MM.1S (cell line): Measurements from ENCODE around the gene POLR2F.

Experiments
- DNase-seq: peaks from one replicate; pipeline ENCODE4 v3.0.0-alpha.2; 2015
- H2AFZ ChIP-seq: fragments of 300-600 bp; sonication (generic); 2 replicates; pipeline ENCODE4 v1.6.0; 2016; ENCODE audit warnings: antibody characterized with exemption, low read length
- H3F3A ChIP-seq: fragments of 300-600 bp; sonication (generic); 2 replicates; pipeline ENCODE4 v1.6.1; 2016; ENCODE audit warnings: mild to moderate bottlenecking, antibody characterized with exemption, low read length, moderate library complexity, mixed read lengths; ENCODE audit not compliant: insufficient read depth
- H3K27ac ChIP-seq: fragments of 300-600 bp; sonication (generic); 2 replicates; pipeline ENCODE4 v1.5.1; 2016; ENCODE audit warnings: mild to moderate bottlenecking, low read length
- H3K27me3 ChIP-seq: fragments of 300-600 bp; sonication (generic); replicated peaks from 2 replicates; pipeline ENCODE4 v1.6.0; 2016; ENCODE audit warnings: low read length; ENCODE audit not compliant: insufficient read depth
- H3K36me3 ChIP-seq: fragments of 300-600 bp; sonication (generic); replicated peaks from 2 replicates; pipeline ENCODE4 v1.6.1; 2016; ENCODE audit warnings: mild to moderate bottlenecking, low read length, mixed read lengths; ENCODE audit not compliant: insufficient read depth
- H3K4me1 ChIP-seq: fragments of 300-600 bp; sonication (generic); 2 replicates; pipeline ENCODE4 v1.6.1; 2016; ENCODE audit warnings: low read length, mixed read lengths
- H3K4me2 ChIP-seq: fragments of 300-600 bp; sonication (generic); 2 replicates; pipeline ENCODE4 v1.6.0; 2016; ENCODE audit warnings: low read depth, low read length
- H3K4me3 ChIP-seq: fragments of 300-600 bp; sonication (generic); 2 replicates; pipeline ENCODE4 v1.5.1; 2016; ENCODE audit warnings: low read length, mixed read lengths
- H3K79me2 ChIP-seq: fragments of 300-600 bp; sonication (generic); 2 replicates; pipeline ENCODE4 v1.6.1; 2016; ENCODE audit warnings: mixed run types, low read length, mixed read lengths
- H3K9ac ChIP-seq: fragments of 300-600 bp; sonication (generic); 2 replicates; pipeline ENCODE4 v1.6.1; 2016; ENCODE audit warnings: low read length, mixed read lengths
- H3K9me2 ChIP-seq: fragments of 300-600 bp; sonication (generic); replicated peaks from 2 replicates; pipeline ENCODE4 v1.6.1; 2016; ENCODE audit warnings: mild to moderate bottlenecking, low read length, mixed read lengths; ENCODE audit not compliant: insufficient read depth
- H3K9me3 ChIP-seq: fragments of 300-600 bp; sonication (generic); replicated peaks from 2 replicates; pipeline ENCODE4 v1.6.1; 2016; ENCODE audit warnings: mild to moderate bottlenecking, low read length, mixed read lengths; ENCODE audit not compliant: insufficient read depth
- H4K20me1 ChIP-seq: fragments of 300-600 bp; sonication (generic); 2 replicates; pipeline ENCODE4 v1.6.1; 2016; ENCODE audit warnings: mild to moderate bottlenecking, low read length, moderate library complexity, mixed read lengths; ENCODE audit not compliant: insufficient read depth
- CTCF ChIP-seq: fragments of 300-600 bp; sonication (generic); IDR thresholded peaks from 2 replicates; pipeline ENCODE4 v1.5.1; 2016; ENCODE audit warnings: antibody characterized with exemption, low read length, mixed read lengths
- EZH2 ChIP-seq: fragments of 300-600 bp; sonication (generic); optimal IDR thresholded peaks from 2 replicates; pipeline ENCODE3; 2017; ENCODE audit warnings: low read depth, mild to moderate bottlenecking, antibody characterized with exemption, low read length, mixed read lengths
- EZH2phosphoT487 ChIP-seq: fragments of 300-600 bp; sonication (generic); IDR thresholded peaks from 2 replicates; pipeline ENCODE4 v1.6.1; 2018; ENCODE audit warnings: antibody characterized with exemption, low read length

POLR2F gene

GRCh38 chr22:37940698-37941376 is 12.7 kb upstream of the POLR2F start:
- no peaks in the 10 kb centered on the region for H3K36me3 ChIP-seq
- H2AFZ ChIP-seq, result no peak overlapping the region
- no peak overlapping the region for H3K4me2 ChIP-seq
- DNase-seq, result no peak
- H3F3A ChIP-seq, result no peaks in the 10 kb centered on the region
- no peaks in the 10 kb centered on the region for H3K27me3 ChIP-seq
- H3K9me3 ChIP-seq, result no peaks in the 10 kb centered on the region
- no peaks in the 10 kb centered on the region for H3K4me1 ChIP-seq
- H4K20me1 ChIP-seq, result no peaks in the 10 kb centered on the region
- H3K27ac ChIP-seq, result no peak overlapping the region
- no peak overlapping the region for H3K4me3 ChIP-seq
- H3K79me2 ChIP-seq, result no peaks in the 10 kb centered on the region
- H3K9me2 ChIP-seq, result no peaks in the 10 kb centered on the region
- TF ChIP-seq EZH2phosphoT487, result no peak
- no peak for TF ChIP-seq EZH2
- no peak for TF ChIP-seq CTCF
- H3K9ac ChIP-seq, result no peak overlapping the region

- Histone ChIP-seq H3F3A (no peaks in the 10 kb centered on the region), H3K27ac (no peak overlapping the region), H3K27me3 (no peaks in the 10 kb centered on the region), H4K20me1 (no peaks in the 10 kb centered on the region), H3K79me2 (no peaks in the 10 kb centered on the region), H3K36me3 (no peaks in the 10 kb centered on the region), H3K9me3 (no peaks in the 10 kb centered on the region), H2AFZ (no peak overlapping the region), H3K4me2 (no peak overlapping the region), H3K4me3 (no peak overlapping the region), H3K4me1 (no peaks in the 10 kb centered on the region), H3K9me2 (no peaks in the 10 kb centered on the region), H3K9ac (no peak overlapping the region)
- DNase-seq, result no peak
- TF ChIP-seq EZH2 (no peak), EZH2phosphoT487 (no peak), CTCF (no peak)
Measured at GRCh38 chr22:37942133-37942532, 11.4 kb upstream of the POLR2F start.

- TF ChIP-seq EZH2, result no peak
- no peak for TF ChIP-seq CTCF
- no peak for TF ChIP-seq EZH2phosphoT487
- Histone ChIP-seq H3K79me2 (no peaks in the 10 kb centered on the region), H3K4me2 (no peak overlapping the region), H3K4me3 (no peak overlapping the region), H3F3A (no peaks in the 10 kb centered on the region), H3K9ac (no peak overlapping the region), H3K4me1 (no peaks in the 10 kb centered on the region), H3K9me2 (no peaks in the 10 kb centered on the region), H2AFZ (no peak overlapping the region), H4K20me1 (no peaks in the 10 kb centered on the region), H3K27me3 (no peaks in the 10 kb centered on the region), H3K9me3 (no peaks in the 10 kb centered on the region), H3K36me3 (no peaks in the 10 kb centered on the region), H3K27ac (no peak overlapping the region)
- no peak for DNase-seq
Measured at GRCh38 chr22:37943136-37943824, 10.2 kb upstream of the POLR2F start.
